ENCODE measurements around the gene IQCC. TPM values are rescaled to one million over a fixed set of nuclear protein-coding genes. Genes with fewer than 3 reads are reported as not detected.

IQCC gene
- total RNA-seq, 2 donors from 2014 or later: 1.4 TPM; not detected in 1

GRCh38 chr1:32180186-32181060 is 25.0 kb upstream of the IQCC start:
- peak; percentile 21 for ATAC-seq (ENCODE audit: insufficient number of reproducible peaks, low FRiP score, low read depth)
- Histone ChIP-seq H3K27me3 (replicated peaks; ENCODE audit: insufficient read depth) (no peaks in the 10 kb centered on the region), H3K9me3 (no peaks in the 10 kb centered on the region), H3K4me1 (ENCODE audit: control insufficient read depth in 1 of 2, low read depth in 2 of 2) (peaks cover 20 to 55% of the 10 kb centered on the region in 2 donors), H3K4me3 (peak overlapping the region; percentile 82), H3K27ac (peak overlapping the region; percentile 92 to 94), H3K36me3 (peaks cover 11% of the 10 kb centered on the region)
- no peak for DNase-seq (ENCODE audit: low spot score)
- no peak for TF ChIP-seq CTCF (IDR thresholded peaks at IDR 0.05)

- peak overlapping the region; percentile 82 for H3K4me3 ChIP-seq
- no peak for DNase-seq (ENCODE audit: low spot score)
- no peaks in the 10 kb centered on the region for H3K9me3 ChIP-seq
- peak overlapping the region in 1 of 2 donors; percentile 92 for H3K27ac ChIP-seq
- peaks cover 20 to 55% of the 10 kb centered on the region in 2 donors for H3K4me1 ChIP-seq (ENCODE audit: control insufficient read depth in 1 of 2, low read depth in 2 of 2)
- no peak for TF ChIP-seq CTCF (IDR thresholded peaks at IDR 0.05)
- peaks cover 11% of the 10 kb centered on the region for H3K36me3 ChIP-seq
- H3K27me3 ChIP-seq (replicated peaks; ENCODE audit: insufficient read depth): no peaks in the 10 kb centered on the region
- ATAC-seq (ENCODE audit: insufficient number of reproducible peaks, low FRiP score, low read depth): no peak
Observed at GRCh38 chr1:32181065-32181464, 24.4 kb upstream of the IQCC start.

- Histone ChIP-seq H3K27me3 (replicated peaks; ENCODE audit: insufficient read depth) (no peaks in the 10 kb centered on the region), H3K9me3 (no peaks in the 10 kb centered on the region), H3K27ac (no peak overlapping the region), H3K36me3 (peaks cover 11% of the 10 kb centered on the region), H3K4me1 (ENCODE audit: control insufficient read depth in 1 of 2, low read depth in 2 of 2) (peaks cover 20 to 55% of the 10 kb centered on the region in 2 donors), H3K4me3 (peak overlapping the region; percentile 82)
- no peak for DNase-seq (ENCODE audit: low spot score)
- ATAC-seq (ENCODE audit: insufficient number of reproducible peaks, low FRiP score, low read depth): no peak
- TF ChIP-seq CTCF (IDR thresholded peaks at IDR 0.05): no peak
Observed at GRCh38 chr1:32181563-32181962, 23.9 kb upstream of the IQCC start.

GRCh38 chr1:32182060-32182459 is 23.4 kb upstream of the IQCC start:
- no peak for DNase-seq (ENCODE audit: low spot score)
- Histone ChIP-seq H3K4me1 (ENCODE audit: control insufficient read depth in 1 of 2, low read depth in 2 of 2) (peaks cover 20 to 55% of the 10 kb centered on the region in 2 donors), H3K9me3 (no peaks in the 10 kb centered on the region), H3K27me3 (replicated peaks; ENCODE audit: insufficient read depth) (no peaks in the 10 kb centered on the region), H3K4me3 (peak overlapping the region; percentile 82), H3K36me3 (peaks cover 15% of the 10 kb centered on the region), H3K27ac (no peak overlapping the region)
- no peak for ATAC-seq (ENCODE audit: insufficient number of reproducible peaks, low FRiP score, low read depth)
- no peak for TF ChIP-seq CTCF (IDR thresholded peaks at IDR 0.05)

- peaks cover 41% of the 10 kb centered on the region for H3K36me3 ChIP-seq
- TF ChIP-seq CTCF (IDR thresholded peaks at IDR 0.05): no peak
Observed at GRCh38 chr1:32184650-32185049, 20.8 kb upstream of the IQCC start.

More at GRCh38 chr1:32184650-32185049, 20.8 kb upstream of the IQCC start:
- Histone ChIP-seq H3K9me3 (no peaks in the 10 kb centered on the region), H3K27ac (no peak overlapping the region), H3K4me1 (ENCODE audit: control insufficient read depth in 1 of 2, low read depth in 2 of 2) (peaks cover 20 to 46% of the 10 kb centered on the region in 2 donors), H3K4me3 (no peak overlapping the region), H3K27me3 (replicated peaks; ENCODE audit: insufficient read depth) (no peaks in the 10 kb centered on the region)
- ATAC-seq (ENCODE audit: insufficient number of reproducible peaks, low FRiP score, low read depth): no peak
- DNase-seq (ENCODE audit: low spot score): no peak

Data from thoracic aorta (tissue), 2 donors.